ENCODE measurements around the gene OTULIN.

OTULIN gene

DNA sequence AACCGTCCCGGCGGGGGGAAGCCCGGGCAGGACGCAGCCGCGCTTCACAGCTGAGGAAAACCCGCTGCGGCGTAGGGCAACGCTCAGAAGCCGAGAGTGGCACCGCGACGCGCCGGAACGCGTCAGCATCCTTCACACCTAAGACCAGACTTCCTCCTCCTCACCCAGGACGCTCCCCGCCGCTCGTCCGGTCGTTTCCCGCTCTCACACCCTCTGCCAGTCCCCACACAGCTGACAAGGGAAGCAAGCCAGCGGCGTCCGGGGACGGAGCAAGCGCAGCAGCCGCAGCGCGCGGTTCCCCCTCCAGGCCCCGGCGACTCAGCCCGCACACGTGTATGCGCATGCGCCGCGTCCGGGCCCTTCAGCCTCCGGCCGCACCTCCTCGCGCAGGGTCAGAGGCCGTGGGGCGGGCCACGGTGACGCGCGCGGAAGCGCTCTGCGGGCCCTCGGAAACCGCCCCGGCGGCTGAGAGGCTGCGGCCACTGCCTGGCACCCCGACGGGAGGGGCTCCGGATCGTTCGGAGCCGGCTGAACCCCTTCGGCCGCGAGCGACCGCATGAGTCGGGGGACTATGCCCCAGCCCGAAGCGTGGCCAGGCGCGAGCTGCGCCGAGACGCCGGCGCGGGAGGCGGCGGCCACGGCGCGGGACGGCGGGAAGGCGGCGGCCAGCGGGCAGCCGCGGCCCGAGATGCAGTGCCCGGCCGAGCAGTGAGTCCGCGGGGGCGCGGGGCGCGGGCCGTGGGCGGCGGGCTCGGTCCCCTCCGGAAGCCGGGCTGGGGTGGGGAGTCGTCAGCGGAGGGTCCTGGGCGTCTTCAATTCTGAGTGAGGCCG, at the start of gene OTULIN:
Gene OTULIN (plus strand): TSS at position 449 of the 831 bp plus-strand sequence. CDS start 108 bp downstream, at position 557.
- TF ChIP-seq, protein P1, sequence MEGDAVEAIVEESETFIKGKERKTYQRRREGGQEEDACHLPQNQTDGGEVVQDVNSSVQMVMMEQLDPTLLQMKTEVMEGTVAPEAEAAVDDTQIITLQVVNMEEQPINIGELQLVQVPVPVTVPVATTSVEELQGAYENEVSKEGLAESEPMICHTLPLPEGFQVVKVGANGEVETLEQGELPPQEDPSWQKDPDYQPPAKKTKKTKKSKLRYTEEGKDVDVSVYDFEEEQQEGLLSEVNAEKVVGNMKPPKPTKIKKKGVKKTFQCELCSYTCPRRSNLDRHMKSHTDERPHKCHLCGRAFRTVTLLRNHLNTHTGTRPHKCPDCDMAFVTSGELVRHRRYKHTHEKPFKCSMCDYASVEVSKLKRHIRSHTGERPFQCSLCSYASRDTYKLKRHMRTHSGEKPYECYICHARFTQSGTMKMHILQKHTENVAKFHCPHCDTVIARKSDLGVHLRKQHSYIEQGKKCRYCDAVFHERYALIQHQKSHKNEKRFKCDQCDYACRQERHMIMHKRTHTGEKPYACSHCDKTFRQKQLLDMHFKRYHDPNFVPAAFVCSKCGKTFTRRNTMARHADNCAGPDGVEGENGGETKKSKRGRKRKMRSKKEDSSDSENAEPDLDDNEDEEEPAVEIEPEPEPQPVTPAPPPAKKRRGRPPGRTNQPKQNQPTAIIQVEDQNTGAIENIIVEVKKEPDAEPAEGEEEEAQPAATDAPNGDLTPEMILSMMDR (IDR thresholded peaks at IDR 0.05; ENCODE audit: control insufficient read depth, extremely low read depth, insufficient read depth), result no peak
- peak; percentile 66 for DNase-seq (ENCODE audit: low read depth)

DNA sequence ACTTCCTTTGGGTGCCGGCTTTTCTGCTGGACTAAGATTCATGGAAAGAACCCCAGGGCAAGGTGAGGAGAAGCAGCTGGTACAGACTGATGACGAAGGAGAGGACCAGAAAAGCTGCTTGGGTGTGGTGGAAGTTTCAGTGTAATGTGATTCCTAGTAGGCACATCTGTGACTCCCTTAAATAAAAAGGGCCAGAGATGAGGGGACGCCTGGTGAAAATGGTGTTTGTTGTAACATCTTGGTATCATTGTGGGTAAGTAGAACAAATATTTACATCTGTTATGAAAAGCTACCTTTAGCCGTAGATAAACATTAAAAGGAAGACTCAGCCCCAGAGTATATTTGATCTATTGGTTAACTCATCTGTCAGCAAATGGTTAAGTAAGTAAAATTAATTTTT, 49.2 kb upstream of the OTULIN start:
- DNase-seq (ENCODE audit: low read depth), result peak; percentile 37
- H3K4me3 ChIP-seq (ENCODE audit: low read depth, low read length), result no peak overlapping the region
- TF ChIP-seq, protein P1 (IDR thresholded peaks at IDR 0.05; ENCODE audit: control insufficient read depth, extremely low read depth, insufficient read depth), result no peak

More for the DNA sequence above, at the start of gene OTULIN:
- H3K4me3 ChIP-seq (ENCODE audit: low read depth, low read length), result peak within 1 kb of the TSS; percentile 83

DNA sequence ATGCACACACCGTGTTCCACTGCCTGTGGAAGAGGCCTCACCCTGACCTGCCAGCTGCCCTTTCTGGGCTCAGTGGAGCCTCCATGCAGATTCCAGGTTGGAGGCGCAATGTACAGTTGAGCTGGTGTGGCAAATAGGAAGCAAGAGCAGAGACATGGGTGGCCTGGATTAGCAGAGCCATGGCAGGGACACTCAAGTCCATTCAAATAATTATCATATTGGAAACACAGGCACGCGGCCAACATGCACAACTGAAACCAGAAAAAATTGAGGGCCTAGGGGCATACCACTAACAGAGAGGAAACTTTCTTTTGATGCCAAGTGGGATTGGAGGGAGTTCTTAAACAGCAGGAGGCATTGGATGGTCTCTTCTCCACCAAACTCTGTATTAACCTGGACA, 47.1 kb upstream of the OTULIN start:
- no peak overlapping the region for H3K4me3 ChIP-seq (ENCODE audit: low read depth, low read length)
- TF ChIP-seq, protein P1 (IDR thresholded peaks at IDR 0.05; ENCODE audit: control insufficient read depth, extremely low read depth, insufficient read depth), result no peak
- no peak for DNase-seq (ENCODE audit: low read depth)

DNA sequence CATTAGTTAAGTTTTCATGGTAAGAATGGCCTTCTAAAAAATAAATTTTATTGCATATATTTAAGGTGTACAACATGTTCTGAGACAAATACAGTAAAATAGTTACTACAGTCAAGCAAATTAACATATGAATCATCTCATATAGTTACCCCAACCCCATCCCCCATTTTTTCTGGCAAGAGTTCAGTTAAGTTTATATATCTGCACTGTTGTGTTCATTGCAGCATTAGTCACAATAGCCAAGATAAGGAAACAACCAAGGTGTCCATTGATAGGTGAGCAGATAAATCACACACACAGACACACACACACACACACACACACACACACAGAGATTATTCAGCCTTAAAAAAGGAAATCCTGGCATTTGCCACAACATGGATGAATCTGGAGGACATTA, 37.2 kb upstream of the OTULIN start:
- TF ChIP-seq, protein P1 (IDR thresholded peaks at IDR 0.05; ENCODE audit: control insufficient read depth, extremely low read depth, insufficient read depth), result no peak
- H3K4me3 ChIP-seq (ENCODE audit: low read depth, low read length), result no peak overlapping the region
- DNase-seq (ENCODE audit: low read depth), result peak; percentile 57

DNA sequence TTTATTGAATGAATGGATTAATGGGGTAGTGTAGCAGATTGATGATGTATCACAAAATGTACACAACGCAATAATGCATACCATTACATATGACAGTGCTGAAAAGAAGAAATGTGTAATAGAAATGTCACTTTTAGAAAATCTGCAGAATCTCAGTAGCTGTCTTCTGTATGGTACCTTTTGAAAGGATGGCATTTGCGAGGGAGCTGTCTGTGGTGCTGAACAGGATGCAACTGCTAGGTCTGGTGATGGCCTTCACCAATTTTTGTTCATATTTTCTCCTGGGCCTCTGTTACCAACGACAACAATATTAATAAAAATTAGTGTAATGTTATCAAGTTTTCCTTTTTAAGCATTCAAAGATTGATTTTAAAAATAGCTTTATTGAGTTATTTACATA, 36.2 kb upstream of the OTULIN start:
- DNase-seq (ENCODE audit: low read depth), result peak; percentile 50
- H3K4me3 ChIP-seq (ENCODE audit: low read depth, low read length), result no peak overlapping the region
- TF ChIP-seq, protein P1 (IDR thresholded peaks at IDR 0.05; ENCODE audit: control insufficient read depth, extremely low read depth, insufficient read depth), result no peak

DNA sequence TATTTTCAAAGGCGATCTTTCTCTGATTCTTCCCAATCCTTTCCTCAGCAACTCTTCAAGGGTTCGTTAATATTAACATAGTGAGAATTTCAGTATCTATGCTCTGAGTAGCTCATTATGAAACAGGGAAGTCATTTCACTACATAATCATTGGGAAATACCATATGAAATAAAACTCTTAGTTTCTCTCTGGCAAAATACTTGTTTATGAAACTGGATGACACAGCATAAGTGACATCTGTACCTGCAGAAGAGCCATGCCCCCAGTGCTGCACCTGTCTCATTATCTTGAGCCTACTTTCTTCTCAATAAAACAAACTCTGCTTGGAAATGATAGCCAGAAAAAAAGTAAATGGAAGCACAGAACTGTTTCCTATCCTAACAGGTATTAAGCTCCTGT, 33.8 kb upstream of the OTULIN start:
- no peak overlapping the region for H3K4me3 ChIP-seq (ENCODE audit: low read depth, low read length)
- TF ChIP-seq, protein P1 (IDR thresholded peaks at IDR 0.05; ENCODE audit: control insufficient read depth, extremely low read depth, insufficient read depth), result no peak
- no peak for DNase-seq (ENCODE audit: low read depth)

Data from LNCaP clone FGC (cell line).